DOHH2 (cell line): ENCODE data around the gene CMPK2.

ENCODE experiments used
- CTCF ChIP-seq: fragments of 200-600 bp; sonication (generic); IDR thresholded peaks from one replicate; pipeline ENCODE4 v1.5.1; 2014; ENCODE audit warnings: antibody characterized with exemption, mild to moderate bottlenecking, low read depth, low read length; ENCODE audit not compliant: poor library complexity, severe bottlenecking
- EZH2phosphoT487 ChIP-seq: fragments of 200-600 bp; sonication (generic); IDR thresholded peaks from 2 replicates; pipeline ENCODE4 v1.6.1; 2017; ENCODE audit warnings: borderline replicate concordance, mild to moderate bottlenecking, antibody characterized with exemption, low read length, moderate library complexity, mixed read lengths

- no peak for TF ChIP-seq CTCF
- no peak for TF ChIP-seq EZH2phosphoT487
Observed at GRCh38 chr2:6866982-6867381, 1.3 kb upstream of the CMPK2 start.
